Epithelial cell of proximal tubule (primary cell): ENCODE results near the gene STUB1. TPM values are rescaled to one million over a fixed set of nuclear protein-coding genes. Genes with fewer than 3 reads are reported as not detected.

ENCODE experiments used
- DNase-seq: peaks from one replicate; pipeline ENCODE4 v3.0.0-alpha.2; 2011; ENCODE audit warnings: low read depth
- H3K4me3 ChIP-seq: 2 replicates; pipeline ENCODE4 v1.5.1; 2011; ENCODE audit warnings: low read depth, mild to moderate bottlenecking, low read length
- total RNA-seq: library from RNA; depleted of rRNA; stranded (reverse); fragments of >200 nt; gene quantifications from 2 replicates; pipeline ENCODE4 v1.2.3, GENCODE V29; 2015
- TF ChIP-seq, protein P1 (sequence below): conservative IDR thresholded peaks from 2 replicates; pipeline ENCODE4 v1.5.1; 2012; ENCODE audit warnings: low read depth, mild to moderate bottlenecking, low read length

Gene STUB1
- total RNA-seq, 1 donor from 2014 or later = 158 TPM

- no peak for DNase-seq
- TF ChIP-seq, protein P1, sequence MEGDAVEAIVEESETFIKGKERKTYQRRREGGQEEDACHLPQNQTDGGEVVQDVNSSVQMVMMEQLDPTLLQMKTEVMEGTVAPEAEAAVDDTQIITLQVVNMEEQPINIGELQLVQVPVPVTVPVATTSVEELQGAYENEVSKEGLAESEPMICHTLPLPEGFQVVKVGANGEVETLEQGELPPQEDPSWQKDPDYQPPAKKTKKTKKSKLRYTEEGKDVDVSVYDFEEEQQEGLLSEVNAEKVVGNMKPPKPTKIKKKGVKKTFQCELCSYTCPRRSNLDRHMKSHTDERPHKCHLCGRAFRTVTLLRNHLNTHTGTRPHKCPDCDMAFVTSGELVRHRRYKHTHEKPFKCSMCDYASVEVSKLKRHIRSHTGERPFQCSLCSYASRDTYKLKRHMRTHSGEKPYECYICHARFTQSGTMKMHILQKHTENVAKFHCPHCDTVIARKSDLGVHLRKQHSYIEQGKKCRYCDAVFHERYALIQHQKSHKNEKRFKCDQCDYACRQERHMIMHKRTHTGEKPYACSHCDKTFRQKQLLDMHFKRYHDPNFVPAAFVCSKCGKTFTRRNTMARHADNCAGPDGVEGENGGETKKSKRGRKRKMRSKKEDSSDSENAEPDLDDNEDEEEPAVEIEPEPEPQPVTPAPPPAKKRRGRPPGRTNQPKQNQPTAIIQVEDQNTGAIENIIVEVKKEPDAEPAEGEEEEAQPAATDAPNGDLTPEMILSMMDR = no peak
- no peak overlapping the region for H3K4me3 ChIP-seq
Measured at GRCh38 chr16:700684-701584, 20.7 kb downstream of the STUB1 start.

GRCh38 chr16:702341-702740 is 22.1 kb downstream of the STUB1 start:
- TF ChIP-seq, protein P1 = no peak
- no peak overlapping the region for H3K4me3 ChIP-seq
- no peak for DNase-seq

DNA sequence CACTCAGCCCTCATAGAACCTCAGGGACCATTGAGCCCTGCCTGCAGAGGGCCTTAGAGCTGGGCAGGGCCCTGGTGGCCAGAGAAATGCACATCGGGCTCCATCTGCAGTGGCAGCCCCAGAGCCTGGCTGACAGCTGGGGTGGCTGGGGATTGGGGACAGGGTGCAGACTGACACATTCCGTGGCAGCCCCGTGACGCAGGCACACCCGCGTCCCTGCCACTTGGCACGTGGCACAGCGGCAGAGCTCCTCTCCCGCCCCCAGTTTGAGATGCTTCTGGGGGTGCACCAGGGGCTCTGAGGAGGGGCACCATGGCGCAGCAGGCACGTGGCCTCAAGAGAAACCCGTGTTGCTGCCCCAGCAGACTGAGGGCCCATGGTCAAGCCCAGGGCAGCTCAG is 23.2 kb downstream of the STUB1 start:
- H3K4me3 ChIP-seq = no peak overlapping the region
- TF ChIP-seq, protein P1 = no peak
- DNase-seq = no peak

DNA sequence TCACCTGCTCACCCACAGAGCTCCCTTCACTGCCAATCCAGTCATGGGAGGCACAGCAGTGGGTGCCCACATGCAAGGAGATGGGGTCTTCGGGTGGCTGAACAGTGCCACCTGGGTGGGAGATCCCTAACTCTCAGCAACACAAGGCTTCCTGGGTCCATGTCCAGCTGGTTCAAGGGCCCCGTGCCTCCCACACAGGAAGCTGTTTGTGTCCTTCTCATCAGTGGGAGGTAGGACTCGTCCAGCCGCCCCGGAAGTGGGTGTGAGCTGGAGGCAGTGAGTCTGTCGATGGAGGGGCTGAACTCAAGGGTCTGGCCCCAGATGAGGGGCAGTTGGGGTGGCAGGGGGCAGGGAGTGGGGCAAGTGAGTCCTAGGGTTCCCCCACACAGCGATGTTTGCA is 23.8 kb downstream of the STUB1 start:
- TF ChIP-seq, protein P1 = no peak
- H3K4me3 ChIP-seq = no peak overlapping the region
- DNase-seq = no peak

- TF ChIP-seq, protein P1 = no peak
- no peak overlapping the region for H3K4me3 ChIP-seq
- DNase-seq = no peak
Measured at GRCh38 chr16:704552-705380, 24.6 kb downstream of the STUB1 start.

DNA sequence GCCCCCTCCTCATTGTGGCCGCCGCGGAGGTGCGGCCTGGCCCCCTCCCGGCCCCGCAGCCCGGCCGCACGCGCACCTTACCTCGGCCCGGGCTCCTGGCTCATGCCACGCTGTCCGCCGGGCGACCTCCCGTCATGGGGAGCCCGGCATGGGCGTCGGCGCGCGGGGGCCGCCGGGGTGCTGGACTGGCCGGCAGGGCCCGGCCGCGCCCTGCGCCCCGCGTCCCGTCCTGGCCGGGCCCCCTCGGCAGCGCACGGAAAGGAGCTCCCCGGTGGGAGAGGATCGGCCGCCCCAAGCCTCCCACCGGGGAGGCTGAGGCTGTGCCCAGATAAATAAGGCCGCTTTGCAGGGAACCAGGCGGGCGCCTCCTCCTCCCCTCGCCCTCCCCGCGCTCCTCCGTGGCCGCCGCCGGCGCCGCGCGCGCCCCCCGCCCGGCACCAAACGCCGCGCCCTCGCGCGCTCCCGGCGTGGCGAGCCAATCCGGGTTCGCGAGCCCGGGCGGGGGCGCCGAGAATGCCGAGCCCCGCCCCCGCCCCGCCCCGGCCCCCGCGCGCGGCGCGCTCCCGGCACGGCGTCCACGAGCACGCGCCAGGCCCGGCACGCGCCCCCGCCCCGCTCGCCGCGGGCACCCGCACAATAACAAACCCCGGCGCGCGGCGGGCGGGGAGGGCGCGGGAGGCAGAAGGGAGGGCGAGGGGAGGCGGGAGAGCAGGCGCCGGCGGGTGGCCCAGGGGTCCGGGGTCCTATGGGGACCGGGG is 25.4 kb downstream of the STUB1 start, which contains the start of gene FBXL16:
Gene FBXL16 (minus strand): TSS at position 371 of the 758 bp plus-strand sequence. CDS start 8,396 bp downstream, outside the sequence.
- H3K4me3 ChIP-seq = no peak within 1 kb of the TSS
- TF ChIP-seq, protein P1 = no peak
- DNase-seq = no peak
